Lower lobe of right lung (tissue), 2 donors: ENCODE data around the gene NTM. TPM values are rescaled to one million over a fixed set of nuclear protein-coding genes. Genes with fewer than 3 reads are reported as not detected.

Source experiments
- ATAC-seq, 2 donors: fragments of 200-7000 bp; cut with Tn5 transposase; one replicate each; pipeline ENCODE4 v1.9.1; 2020 to 2022; ENCODE audit warnings: mild to moderate bottlenecking in 2 of 2, moderate library complexity in 2 of 2
- DNase-seq: peaks from one replicate; pipeline ENCODE4 v3.0.0-alpha.2; 2020
- H3K27ac ChIP-seq: fragments of 200-600 bp; one replicate; pipeline ENCODE4 v1.8.0; 2022
- H3K27me3 ChIP-seq: fragments of 200-600 bp; one replicate; pipeline ENCODE4 v1.8.0; 2022; ENCODE audit warnings: low read depth
- H3K36me3 ChIP-seq: fragments of 200-600 bp; one replicate; pipeline ENCODE4 v1.8.0; 2022; ENCODE audit warnings: mild to moderate bottlenecking
- H3K4me1 ChIP-seq: fragments of 200-600 bp; one replicate; pipeline ENCODE4 v1.8.0; 2022
- H3K4me3 ChIP-seq: fragments of 200-600 bp; one replicate; pipeline ENCODE4 v1.8.0; 2022; ENCODE audit warnings: mild to moderate bottlenecking
- H3K9me3 ChIP-seq: fragments of 200-600 bp; one replicate; pipeline ENCODE4 v1.8.0; 2022
- CTCF ChIP-seq: fragments of 200-600 bp; IDR thresholded peaks from one replicate; pipeline ENCODE4 v1.8.0; 2022; ENCODE audit warnings: antibody characterized with exemption, mild to moderate bottlenecking
- intact Hi-C: fragments of 100-400 bp; cut with DNase I; formaldehyde crosslinking; loops from one replicate; pipeline ENCODE4 v1.11.0; 2022
- total RNA-seq: library from RNA; stranded (reverse); fragmentation: NEBNext Ultra II Directional; extraction: Animal tissue kit (Norgen Biotek cat#: 25700); gene quantifications from one replicate; pipeline ENCODE4 v1.2.1, GENCODE V29; 2021
- donor health status: DM: no; HTN: yes; CAD: no; lungs with severe emphysema.

NTM gene
- total RNA-seq, 1 donor from 2014 or later = 2.3 TPM

- Histone ChIP-seq H3K4me1 (no peaks in the 10 kb centered on the region), H3K9me3 (no peaks in the 10 kb centered on the region), H3K27ac (no peak overlapping the region), H3K4me3 (no peak overlapping the region), H3K36me3 (no peaks in the 10 kb centered on the region), H3K27me3 (no peaks in the 10 kb centered on the region)
- no peak for TF ChIP-seq CTCF
- intact Hi-C loops = no loop called here
- no peak for DNase-seq
- ATAC-seq = no peak
These were observed 838.2 kb downstream of the NTM start for GRCh38 chr11:132208477-132209055.

- Histone ChIP-seq H3K27me3 (no peaks in the 10 kb centered on the region), H3K4me3 (no peak overlapping the region), H3K36me3 (no peaks in the 10 kb centered on the region), H3K4me1 (no peaks in the 10 kb centered on the region), H3K27ac (no peak overlapping the region), H3K9me3 (no peaks in the 10 kb centered on the region)
- no peak for TF ChIP-seq CTCF
- DNase-seq (no peak), ATAC-seq (no peak)
- intact Hi-C loops = no loop called here
These were observed 841.1 kb downstream of the NTM start for GRCh38 chr11:132211479-132211878.

GRCh38 chr11:132217856-132218255 is 847.4 kb downstream of the NTM start:
- no peak for TF ChIP-seq CTCF
- no peak for ATAC-seq
- H3K27me3 ChIP-seq = no peaks in the 10 kb centered on the region
- intact Hi-C loops = no loop called here
- H3K9me3 ChIP-seq = no peaks in the 10 kb centered on the region
- H3K4me1 ChIP-seq = no peaks in the 10 kb centered on the region
- no peak overlapping the region for H3K27ac ChIP-seq
- no peak overlapping the region for H3K4me3 ChIP-seq
- no peaks in the 10 kb centered on the region for H3K36me3 ChIP-seq
- no peak for DNase-seq

GRCh38 chr11:132220474-132220873 is 850.1 kb downstream of the NTM start:
- TF ChIP-seq CTCF = no peak
- H3K4me1 ChIP-seq = no peaks in the 10 kb centered on the region
- no peaks in the 10 kb centered on the region for H3K36me3 ChIP-seq
- DNase-seq (no peak), ATAC-seq (no peak)
- intact Hi-C loops = no loop called here
- H3K27me3 ChIP-seq = no peaks in the 10 kb centered on the region
- H3K27ac ChIP-seq = no peak overlapping the region
- no peak overlapping the region for H3K4me3 ChIP-seq
- no peaks in the 10 kb centered on the region for H3K9me3 ChIP-seq

- intact Hi-C loops = no loop called here
- Histone ChIP-seq H3K4me1 (no peaks in the 10 kb centered on the region), H3K27me3 (no peaks in the 10 kb centered on the region), H3K4me3 (no peak overlapping the region), H3K9me3 (no peaks in the 10 kb centered on the region), H3K36me3 (no peaks in the 10 kb centered on the region), H3K27ac (no peak overlapping the region)
- no peak for ATAC-seq
- no peak for TF ChIP-seq CTCF
- DNase-seq = no peak
These were observed 851.9 kb downstream of the NTM start for GRCh38 chr11:132222345-132222744.

GRCh38 chr11:132226522-132226921 is 856.1 kb downstream of the NTM start:
- Histone ChIP-seq H3K9me3 (no peaks in the 10 kb centered on the region), H3K4me3 (no peak overlapping the region), H3K4me1 (no peaks in the 10 kb centered on the region), H3K27ac (no peak overlapping the region), H3K27me3 (no peaks in the 10 kb centered on the region), H3K36me3 (no peaks in the 10 kb centered on the region)
- TF ChIP-seq CTCF = no peak
- ATAC-seq = no peak
- no peak for DNase-seq
- intact Hi-C loops = no loop called here
